Ishikawa (cell line): Measurements from ENCODE around the gene REPS1.

Experiments
- CEBPB ChIP-seq: IDR thresholded peaks from 2 replicates; pipeline ENCODE4 v1.6.1; 2012
- CREB1 ChIP-seq: IDR thresholded peaks from 2 replicates; pipeline ENCODE4 v1.6.1; 2012; ENCODE audit warnings: low read depth
- EGR1 ChIP-seq: IDR thresholded peaks from 2 replicates; pipeline ENCODE4 v1.6.1; 2012
- EP300 ChIP-seq: IDR thresholded peaks from 2 replicates; pipeline ENCODE4 v1.6.1; 2012; ENCODE audit warnings: borderline replicate concordance
- FOXM1 ChIP-seq: IDR thresholded peaks from 2 replicates; pipeline ENCODE4 v1.6.1; 2012; ENCODE audit warnings: low read depth, borderline replicate concordance
- NFIC ChIP-seq: IDR thresholded peaks from 2 replicates; pipeline ENCODE4 v1.6.1; 2012
- RAD21 ChIP-seq: IDR thresholded peaks from 2 replicates; pipeline ENCODE4 v1.6.1; 2012; ENCODE audit warnings: low read depth
- TAF1 ChIP-seq: IDR thresholded peaks from 2 replicates; pipeline ENCODE4 v1.6.1; 2012; ENCODE audit warnings: low read depth, mild to moderate bottlenecking
- TCF12 ChIP-seq: IDR thresholded peaks from 2 replicates; pipeline ENCODE4 v1.6.1; 2012; ENCODE audit warnings: low read depth
- TEAD4 ChIP-seq: IDR thresholded peaks from 2 replicates; pipeline ENCODE4 v1.6.1; 2012
- USF1 ChIP-seq: IDR thresholded peaks from 2 replicates; pipeline ENCODE4 v1.6.1; 2012
- YY1 ChIP-seq: IDR thresholded peaks from 2 replicates; pipeline ENCODE4 v1.6.1; 2012; ENCODE audit warnings: low read depth
- ZBTB7A ChIP-seq: IDR thresholded peaks from 2 replicates; pipeline ENCODE4 v1.6.1; 2012; ENCODE audit warnings: low read depth
- TF ChIP-seq, protein P1 (sequence below): IDR thresholded peaks from 2 replicates; pipeline ENCODE4 v1.6.1; 2012; ENCODE audit warnings: low read depth, mild to moderate bottlenecking
- TF ChIP-seq, protein P2 (sequence below): IDR thresholded peaks from 2 replicates; pipeline ENCODE4 v1.6.1; 2012

REPS1 gene

GRCh38 chr6:139008117-139008516 lies 20.1 kb upstream of the REPS1 start:
- TF ChIP-seq TAF1 (no peak), NFIC (no peak), ZBTB7A (no peak), FOXM1 (no peak), YY1 (no peak), USF1 (no peak), EP300 (no peak), EGR1 (no peak), CREB1 (no peak), CEBPB (no peak), RAD21 (no peak), TCF12 (no peak), TEAD4 (no peak)
- TF ChIP-seq, protein P1, sequence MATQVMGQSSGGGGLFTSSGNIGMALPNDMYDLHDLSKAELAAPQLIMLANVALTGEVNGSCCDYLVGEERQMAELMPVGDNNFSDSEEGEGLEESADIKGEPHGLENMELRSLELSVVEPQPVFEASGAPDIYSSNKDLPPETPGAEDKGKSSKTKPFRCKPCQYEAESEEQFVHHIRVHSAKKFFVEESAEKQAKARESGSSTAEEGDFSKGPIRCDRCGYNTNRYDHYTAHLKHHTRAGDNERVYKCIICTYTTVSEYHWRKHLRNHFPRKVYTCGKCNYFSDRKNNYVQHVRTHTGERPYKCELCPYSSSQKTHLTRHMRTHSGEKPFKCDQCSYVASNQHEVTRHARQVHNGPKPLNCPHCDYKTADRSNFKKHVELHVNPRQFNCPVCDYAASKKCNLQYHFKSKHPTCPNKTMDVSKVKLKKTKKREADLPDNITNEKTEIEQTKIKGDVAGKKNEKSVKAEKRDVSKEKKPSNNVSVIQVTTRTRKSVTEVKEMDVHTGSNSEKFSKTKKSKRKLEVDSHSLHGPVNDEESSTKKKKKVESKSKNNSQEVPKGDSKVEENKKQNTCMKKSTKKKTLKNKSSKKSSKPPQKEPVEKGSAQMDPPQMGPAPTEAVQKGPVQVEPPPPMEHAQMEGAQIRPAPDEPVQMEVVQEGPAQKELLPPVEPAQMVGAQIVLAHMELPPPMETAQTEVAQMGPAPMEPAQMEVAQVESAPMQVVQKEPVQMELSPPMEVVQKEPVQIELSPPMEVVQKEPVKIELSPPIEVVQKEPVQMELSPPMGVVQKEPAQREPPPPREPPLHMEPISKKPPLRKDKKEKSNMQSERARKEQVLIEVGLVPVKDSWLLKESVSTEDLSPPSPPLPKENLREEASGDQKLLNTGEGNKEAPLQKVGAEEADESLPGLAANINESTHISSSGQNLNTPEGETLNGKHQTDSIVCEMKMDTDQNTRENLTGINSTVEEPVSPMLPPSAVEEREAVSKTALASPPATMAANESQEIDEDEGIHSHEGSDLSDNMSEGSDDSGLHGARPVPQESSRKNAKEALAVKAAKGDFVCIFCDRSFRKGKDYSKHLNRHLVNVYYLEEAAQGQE = no peak
- TF ChIP-seq, protein P2, sequence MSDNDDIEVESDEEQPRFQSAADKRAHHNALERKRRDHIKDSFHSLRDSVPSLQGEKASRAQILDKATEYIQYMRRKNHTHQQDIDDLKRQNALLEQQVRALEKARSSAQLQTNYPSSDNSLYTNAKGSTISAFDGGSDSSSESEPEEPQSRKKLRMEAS = no peak

DNA sequence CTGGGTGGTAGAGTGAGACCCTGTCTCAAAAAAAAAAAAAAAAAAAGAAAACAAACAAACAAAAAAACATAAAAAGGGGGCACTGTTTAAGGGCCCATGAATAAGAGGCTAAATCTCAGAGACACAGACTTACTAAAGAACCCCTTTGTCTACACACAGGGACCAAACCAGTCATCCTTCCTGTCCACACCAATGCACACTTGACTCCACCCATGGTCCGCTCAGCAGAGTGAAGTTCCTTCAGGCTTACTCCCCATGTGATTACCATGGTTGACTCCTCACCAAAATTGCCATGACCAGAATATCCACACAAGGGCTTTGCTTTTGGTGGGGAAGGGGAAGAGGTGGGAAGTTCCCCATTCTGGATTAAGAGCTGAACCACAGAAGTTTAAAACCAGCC lies 19.4 kb upstream of the REPS1 start:
- TF ChIP-seq RAD21 (no peak), EP300 (no peak), TAF1 (no peak), TEAD4 (no peak), EGR1 (no peak), YY1 (no peak), CREB1 (no peak), CEBPB (no peak), TCF12 (no peak), NFIC (no peak), USF1 (no peak)
- TF ChIP-seq, protein P2 = no peak
- TF ChIP-seq, protein P1 = no peak

DNA sequence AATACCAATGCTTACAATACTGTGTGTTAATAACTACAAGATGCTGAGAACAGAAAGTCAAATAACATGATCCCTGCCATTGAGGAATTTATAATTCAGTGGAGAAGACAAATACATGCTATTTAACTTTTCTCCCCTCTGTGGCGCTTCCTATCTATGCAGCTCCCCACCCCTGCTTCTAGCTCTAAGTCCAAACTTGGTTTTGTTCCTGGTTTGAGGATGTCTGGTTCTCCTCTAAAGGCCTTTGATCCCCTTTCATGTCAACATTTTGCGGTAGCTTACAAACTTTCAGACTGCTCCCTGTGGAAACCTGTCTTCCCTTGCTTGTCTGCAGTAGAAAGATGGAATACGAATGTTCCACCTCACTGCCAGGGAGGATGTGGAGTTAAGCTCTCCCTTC lies 18.4 kb upstream of the REPS1 start:
- TF ChIP-seq RAD21 (no peak), NFIC (no peak), TAF1 (no peak), EP300 (no peak), USF1 (no peak), CEBPB (no peak)

DNA sequence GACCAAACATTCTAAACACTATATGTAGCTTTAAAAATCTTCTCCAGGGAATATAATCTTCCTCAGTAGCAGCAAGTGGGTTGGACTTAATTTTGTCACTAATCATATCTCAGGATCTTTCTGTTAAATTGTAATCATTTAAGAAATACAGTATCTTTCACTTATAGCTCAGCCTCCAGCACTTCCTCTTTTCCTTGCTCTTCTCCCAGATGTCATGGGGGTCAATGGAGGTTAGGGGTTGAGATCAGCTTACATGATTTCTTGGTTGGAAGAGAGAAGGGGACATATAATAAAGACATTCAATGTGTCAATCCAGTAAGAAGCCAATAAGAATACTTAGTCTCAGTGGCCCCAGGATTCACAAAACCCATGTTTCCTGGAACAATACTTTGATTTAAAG lies 15.7 kb upstream of the REPS1 start:
- TF ChIP-seq CEBPB = no peak
- TF ChIP-seq EGR1 = no peak
- TF ChIP-seq RAD21 = no peak
- TF ChIP-seq FOXM1 = no peak
- no peak for TF ChIP-seq EP300
- TF ChIP-seq TAF1 = no peak
- no peak for TF ChIP-seq CREB1
- TF ChIP-seq ZBTB7A = no peak
- no peak for TF ChIP-seq YY1
- no peak for TF ChIP-seq TCF12
- no peak for TF ChIP-seq NFIC
- no peak for TF ChIP-seq TEAD4
- TF ChIP-seq, protein P2 = no peak
- TF ChIP-seq USF1 = no peak
- TF ChIP-seq, protein P1 = no peak
